OCI-LY1 (cell line): Measurements from ENCODE around the gene OR10R2.

Experiments used
- EZH2 ChIP-seq: fragments of 200-600 bp; sonication (generic), shearing (Covaris generic); IDR thresholded peaks from 2 replicates; pipeline ENCODE4 v1.8.0; 2017; ENCODE audit warnings: borderline replicate concordance, mixed run types, mild to moderate bottlenecking, antibody characterized with exemption, low read length, moderate library complexity, mixed read lengths
- TF ChIP-seq, protein P1 (sequence below): fragments of 200-600 bp; sonication (generic), shearing (Covaris generic); IDR thresholded peaks from 2 replicates; pipeline ENCODE4 v1.5.1; 2017; ENCODE audit warnings: mild to moderate bottlenecking, antibody characterized with exemption, low read length, moderate library complexity, mixed read lengths

DNA sequence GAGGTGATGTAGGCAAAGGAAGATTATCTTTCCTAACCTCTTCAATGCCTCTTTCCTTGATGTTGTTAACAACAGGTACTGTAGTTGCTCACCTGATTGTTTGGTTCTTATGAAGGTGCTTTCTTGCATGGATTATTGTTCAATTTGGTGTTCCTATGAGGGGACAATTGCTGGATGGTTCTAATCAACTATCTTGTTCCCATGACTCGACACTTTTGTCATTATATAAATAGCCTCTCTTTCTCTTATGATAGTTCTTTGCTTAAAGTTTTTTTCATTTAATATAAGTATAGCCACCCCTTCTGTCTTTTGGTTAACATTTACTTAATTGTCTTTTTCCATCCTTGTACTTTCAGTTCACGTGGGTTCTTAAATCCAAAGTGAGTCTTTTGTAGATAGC, 35.5 kb downstream of the OR10R2 start:
- TF ChIP-seq, protein P1, sequence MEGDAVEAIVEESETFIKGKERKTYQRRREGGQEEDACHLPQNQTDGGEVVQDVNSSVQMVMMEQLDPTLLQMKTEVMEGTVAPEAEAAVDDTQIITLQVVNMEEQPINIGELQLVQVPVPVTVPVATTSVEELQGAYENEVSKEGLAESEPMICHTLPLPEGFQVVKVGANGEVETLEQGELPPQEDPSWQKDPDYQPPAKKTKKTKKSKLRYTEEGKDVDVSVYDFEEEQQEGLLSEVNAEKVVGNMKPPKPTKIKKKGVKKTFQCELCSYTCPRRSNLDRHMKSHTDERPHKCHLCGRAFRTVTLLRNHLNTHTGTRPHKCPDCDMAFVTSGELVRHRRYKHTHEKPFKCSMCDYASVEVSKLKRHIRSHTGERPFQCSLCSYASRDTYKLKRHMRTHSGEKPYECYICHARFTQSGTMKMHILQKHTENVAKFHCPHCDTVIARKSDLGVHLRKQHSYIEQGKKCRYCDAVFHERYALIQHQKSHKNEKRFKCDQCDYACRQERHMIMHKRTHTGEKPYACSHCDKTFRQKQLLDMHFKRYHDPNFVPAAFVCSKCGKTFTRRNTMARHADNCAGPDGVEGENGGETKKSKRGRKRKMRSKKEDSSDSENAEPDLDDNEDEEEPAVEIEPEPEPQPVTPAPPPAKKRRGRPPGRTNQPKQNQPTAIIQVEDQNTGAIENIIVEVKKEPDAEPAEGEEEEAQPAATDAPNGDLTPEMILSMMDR, result no peak
- TF ChIP-seq EZH2, result no peak
